ENCODE data around the gene TIMM17B. TPM values are rescaled to one million over a fixed set of nuclear protein-coding genes. Genes with fewer than 3 reads are reported as not detected.

Gene TIMM17B
- total and polyA plus RNA-seq, 2 of the 8 experiments (the other 6 are each of a cell fraction or from before 2014, with no cell fraction given): 77.8 to 246 TPM

DNA sequence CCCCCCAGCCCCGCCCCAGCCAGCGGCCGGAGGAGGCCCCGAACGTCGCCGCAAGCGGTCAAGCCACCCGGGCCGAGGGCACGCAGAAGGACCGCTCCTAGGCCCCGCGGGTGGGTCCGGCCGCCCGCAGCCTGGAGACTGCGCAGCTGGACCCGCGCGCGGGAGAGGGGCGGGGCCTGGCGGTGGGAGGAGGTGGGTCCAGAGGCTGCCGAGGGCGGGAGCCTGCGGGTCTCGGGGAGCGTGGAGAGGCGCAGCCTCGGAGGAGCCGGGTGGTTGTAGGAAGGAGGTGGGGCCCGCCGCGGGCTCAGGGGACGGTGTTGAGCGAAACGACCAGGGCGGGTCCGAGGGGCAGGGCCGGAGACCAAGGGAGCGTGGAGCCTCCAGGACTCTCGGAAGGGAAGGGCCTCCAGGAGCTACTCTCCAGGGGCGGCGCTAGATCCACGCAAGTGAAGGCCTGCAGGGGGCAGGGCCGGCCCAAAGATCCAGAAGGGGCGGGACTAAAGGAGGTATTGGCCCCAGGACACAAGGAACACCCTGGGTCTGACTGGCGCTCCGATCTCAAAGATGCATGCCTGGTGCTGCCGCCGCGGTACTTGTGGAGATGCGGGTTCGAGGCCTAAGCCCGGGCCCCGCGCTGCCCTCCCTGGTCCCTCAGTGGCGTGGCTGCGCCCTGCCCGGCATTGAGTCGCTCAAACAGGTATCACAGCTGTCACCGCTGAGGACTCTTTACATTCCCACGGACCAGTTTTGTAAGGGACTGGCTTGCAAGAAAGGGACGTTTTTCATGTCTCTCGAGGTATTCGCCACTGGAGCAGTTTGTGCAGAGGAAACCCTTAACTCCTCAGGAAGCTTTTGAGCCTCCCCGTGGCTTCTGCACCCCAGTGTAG lies 5.9 kb downstream of the TIMM17B start (continued):
- TF ChIP-seq, protein P1, sequence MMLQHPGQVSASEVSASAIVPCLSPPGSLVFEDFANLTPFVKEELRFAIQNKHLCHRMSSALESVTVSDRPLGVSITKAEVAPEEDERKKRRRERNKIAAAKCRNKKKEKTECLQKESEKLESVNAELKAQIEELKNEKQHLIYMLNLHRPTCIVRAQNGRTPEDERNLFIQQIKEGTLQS (IDR thresholded peaks at IDR 0.05; ENCODE audit: insufficient read depth, low read depth, low read length): no peak
- TF ChIP-seq, protein P2, sequence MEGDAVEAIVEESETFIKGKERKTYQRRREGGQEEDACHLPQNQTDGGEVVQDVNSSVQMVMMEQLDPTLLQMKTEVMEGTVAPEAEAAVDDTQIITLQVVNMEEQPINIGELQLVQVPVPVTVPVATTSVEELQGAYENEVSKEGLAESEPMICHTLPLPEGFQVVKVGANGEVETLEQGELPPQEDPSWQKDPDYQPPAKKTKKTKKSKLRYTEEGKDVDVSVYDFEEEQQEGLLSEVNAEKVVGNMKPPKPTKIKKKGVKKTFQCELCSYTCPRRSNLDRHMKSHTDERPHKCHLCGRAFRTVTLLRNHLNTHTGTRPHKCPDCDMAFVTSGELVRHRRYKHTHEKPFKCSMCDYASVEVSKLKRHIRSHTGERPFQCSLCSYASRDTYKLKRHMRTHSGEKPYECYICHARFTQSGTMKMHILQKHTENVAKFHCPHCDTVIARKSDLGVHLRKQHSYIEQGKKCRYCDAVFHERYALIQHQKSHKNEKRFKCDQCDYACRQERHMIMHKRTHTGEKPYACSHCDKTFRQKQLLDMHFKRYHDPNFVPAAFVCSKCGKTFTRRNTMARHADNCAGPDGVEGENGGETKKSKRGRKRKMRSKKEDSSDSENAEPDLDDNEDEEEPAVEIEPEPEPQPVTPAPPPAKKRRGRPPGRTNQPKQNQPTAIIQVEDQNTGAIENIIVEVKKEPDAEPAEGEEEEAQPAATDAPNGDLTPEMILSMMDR (IDR thresholded peaks at IDR 0.05; ENCODE audit: control extremely low read depth in 1 of 3, insufficient read depth in 1 of 3, low read depth in 1 of 3, low read length in 3 of 3): peak in 2 of 3 experiments; percentile 46 to 48; a peak in 3 of 4 replicates
- TF ChIP-seq CREB1 (IDR thresholded peaks at IDR 0.05) (no peak), EGR1 (IDR thresholded peaks at IDR 0.05; ENCODE audit: borderline replicate concordance, low read depth, low read length) (no peak), KDM5A (IDR thresholded peaks at IDR 0.05; ENCODE audit: low read length) (no peak), KDM4A (IDR thresholded peaks at IDR 0.05; ENCODE audit: low read depth, low read length, severe bottlenecking) (no peak), SRF (IDR thresholded peaks at IDR 0.05; ENCODE audit: low read depth, low read length) (no peak), CEBPB (IDR thresholded peaks at IDR 0.05; ENCODE audit: low read depth, low read length) (no peak), SAP30 (IDR thresholded peaks at IDR 0.05; ENCODE audit: insufficient read depth, insufficient replicate concordance, low read length) (no peak), EP300 (IDR thresholded peaks at IDR 0.05; ENCODE audit: borderline replicate concordance in 1 of 2, low read depth in 2 of 2, low read length in 2 of 2) (no peak), POLR2A (IDR thresholded peaks at IDR 0.05; ENCODE audit: control extremely low read depth in 1 of 2, low read depth in 2 of 2, low read length in 2 of 2) (0 out of 3 replicates have a peak, but pooled peaks of 1 of the 2 experiments have one; percentile 20), ZNF274 (IDR thresholded peaks at IDR 0.05; ENCODE audit: borderline replicate concordance, extremely low read depth, low read length) (no peak), YY1 (IDR thresholded peaks at IDR 0.05; ENCODE audit: low read depth, low read length) (no peak), HDAC2 (IDR thresholded peaks at IDR 0.05; ENCODE audit: borderline replicate concordance in 1 of 2, low read depth in 2 of 2, low read length in 2 of 2) (no peak), CHD1 (IDR thresholded peaks at IDR 0.05; ENCODE audit: low read depth, low read length) (no peak), SP1 (IDR thresholded peaks at IDR 0.05; ENCODE audit: low read depth, low read length) (no peak), RBBP5 (IDR thresholded peaks at IDR 0.05; ENCODE audit: borderline replicate concordance, low read depth, low read length) (no peak), BCL11A (IDR thresholded peaks at IDR 0.05; ENCODE audit: low read depth in 2 of 2, low read length in 2 of 2) (no peak)
- TF ChIP-seq, protein P3, sequence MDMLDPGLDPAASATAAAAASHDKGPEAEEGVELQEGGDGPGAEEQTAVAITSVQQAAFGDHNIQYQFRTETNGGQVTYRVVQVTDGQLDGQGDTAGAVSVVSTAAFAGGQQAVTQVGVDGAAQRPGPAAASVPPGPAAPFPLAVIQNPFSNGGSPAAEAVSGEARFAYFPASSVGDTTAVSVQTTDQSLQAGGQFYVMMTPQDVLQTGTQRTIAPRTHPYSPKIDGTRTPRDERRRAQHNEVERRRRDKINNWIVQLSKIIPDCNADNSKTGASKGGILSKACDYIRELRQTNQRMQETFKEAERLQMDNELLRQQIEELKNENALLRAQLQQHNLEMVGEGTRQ (IDR thresholded peaks at IDR 0.05; ENCODE audit: low read length): no peak
